Erythroblast (primary cell): ENCODE measurements around the gene USP4.

Experiments
- GATA1 ChIP-seq: IDR thresholded peaks from 2 replicates; pipeline ENCODE4 v1.6.1; 2011; ENCODE audit warnings: low read depth, mild to moderate bottlenecking, control low read depth, low read length, moderate library complexity
- POLR2A ChIP-seq: IDR thresholded peaks from 2 replicates; pipeline ENCODE4 v1.6.1; 2011; ENCODE audit warnings: mild to moderate bottlenecking, low read length

- TF ChIP-seq POLR2A: no peak
- TF ChIP-seq GATA1: no peak
Observed at GRCh38 chr3:49295489-49296058, 44.3 kb downstream of the USP4 start.
